D341Med (cell line): ENCODE data around the gene ZNF791.
"Not testable (repeated sequence)": the region's sequence is repeated elsewhere in the genome, so short reads cannot be mapped to it uniquely, and the experiment has no call there.

ENCODE experiments used
- DNase-seq: peaks from one replicate; pipeline ENCODE4 v3.0.0; 2012; ENCODE audit warnings: low spot score

ZNF791 gene

GRCh38 chr19:12610540-12611360 is at the start of gene ZNF791, which contains the start of gene ZNF490:
TSS of gene ZNF791 (plus strand) at chr19:12610920. CDS start at chr19:12611080, 160 bp downstream.
TSS of gene ZNF490 (minus strand) at chr19:12610813. CDS start at chr19:12610680, 133 bp downstream.
- DNase-seq: peak; percentile 96

- peak; percentile 90 for DNase-seq
Observed at GRCh38 chr19:12564016-12564664, 46.6 kb upstream of the ZNF791 start.

- not testable (repeated sequence) for DNase-seq
Observed at GRCh38 chr19:12566380-12566779, 44.3 kb upstream of the ZNF791 start.

GRCh38 chr19:12567951-12568350 is 42.8 kb upstream of the ZNF791 start:
- no peak for DNase-seq

GRCh38 chr19:12574036-12574435 is 36.7 kb upstream of the ZNF791 start:
- DNase-seq: no peak

- no peak for DNase-seq
Observed at GRCh38 chr19:12578641-12579040, 32.1 kb upstream of the ZNF791 start.

GRCh38 chr19:12580180-12580694 is 30.5 kb upstream of the ZNF791 start:
- DNase-seq: no peak

GRCh38 chr19:12581100-12581499 is 29.6 kb upstream of the ZNF791 start:
- no peak for DNase-seq

GRCh38 chr19:12596485-12596884 is 14.2 kb upstream of the ZNF791 start:
- DNase-seq: no peak

GRCh38 chr19:12596927-12597548 is 13.7 kb upstream of the ZNF791 start:
- no peak for DNase-seq

- no peak for DNase-seq
Observed at GRCh38 chr19:12597594-12597993, 13.1 kb upstream of the ZNF791 start.

GRCh38 chr19:12603714-12604113 is 7.0 kb upstream of the ZNF791 start:
- no peak for DNase-seq

- DNase-seq: no peak
Observed at GRCh38 chr19:12606796-12607195, 3.9 kb upstream of the ZNF791 start.

- no peak for DNase-seq
Observed at GRCh38 chr19:12607631-12608030, 3.1 kb upstream of the ZNF791 start.

- peak; percentile 86 for DNase-seq
Observed at GRCh38 chr19:12611361-12611699, 610 bp downstream of the ZNF791 start.

- DNase-seq: no peak
Observed at GRCh38 chr19:12617646-12618045, 6.9 kb downstream of the ZNF791 start.

- DNase-seq: not testable (repeated sequence)
Observed at GRCh38 chr19:12621253-12622024, 10.7 kb downstream of the ZNF791 start.

- no peak for DNase-seq
Observed at GRCh38 chr19:12623361-12624031, 12.8 kb downstream of the ZNF791 start.

GRCh38 chr19:12626958-12627357 is 16.2 kb downstream of the ZNF791 start:
- no peak for DNase-seq

GRCh38 chr19:12628040-12629022 is 17.6 kb downstream of the ZNF791 start:
- DNase-seq: no peak
